Fibroblast of skin of left biceps (primary cell): ENCODE results near the gene MYEOV.

Experiments used
- DNase-seq, 2 experiments: peaks; one replicate each; pipeline ENCODE4 v3.0.0-alpha.2; 2013; ENCODE audit warnings: low read depth in 2 of 2

Gene MYEOV

DNA sequence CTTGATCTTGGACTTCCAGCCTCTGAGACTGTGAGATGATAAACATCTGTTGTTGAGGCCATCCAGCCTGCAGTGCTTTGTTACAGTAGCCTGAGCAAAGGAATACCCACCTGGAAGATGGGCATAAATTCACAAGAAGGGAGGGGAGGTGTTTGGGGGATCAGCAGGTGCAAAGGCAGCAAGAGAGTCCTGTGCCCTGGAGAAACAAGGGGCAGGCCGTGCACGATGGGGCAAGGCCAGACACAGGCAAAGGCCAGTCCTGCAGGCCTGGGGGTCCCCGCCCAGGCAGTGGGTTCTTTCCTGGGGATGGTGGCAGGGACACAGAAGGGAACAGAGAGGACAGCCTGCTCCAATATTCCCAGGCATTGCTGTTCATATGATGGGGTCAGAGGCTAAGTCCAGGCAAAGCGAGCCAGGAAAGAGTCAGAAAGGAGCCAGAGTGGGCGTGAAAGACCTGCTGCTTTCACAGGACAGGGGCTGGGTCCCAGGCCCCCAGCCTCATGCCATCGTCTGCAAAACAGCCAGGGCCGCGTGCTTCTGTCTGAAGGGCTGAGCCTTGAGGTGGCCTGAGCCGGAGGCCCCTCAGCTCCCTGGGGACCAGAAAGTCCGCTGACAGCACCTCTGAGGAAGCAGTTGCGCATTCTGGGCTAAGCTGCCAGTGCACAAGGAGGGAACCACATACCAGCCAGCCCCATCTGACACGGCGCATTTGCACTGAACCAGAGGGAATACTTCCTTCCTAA is 48.8 kb downstream of the MYEOV start:
- DNase-seq: no peak

DNA sequence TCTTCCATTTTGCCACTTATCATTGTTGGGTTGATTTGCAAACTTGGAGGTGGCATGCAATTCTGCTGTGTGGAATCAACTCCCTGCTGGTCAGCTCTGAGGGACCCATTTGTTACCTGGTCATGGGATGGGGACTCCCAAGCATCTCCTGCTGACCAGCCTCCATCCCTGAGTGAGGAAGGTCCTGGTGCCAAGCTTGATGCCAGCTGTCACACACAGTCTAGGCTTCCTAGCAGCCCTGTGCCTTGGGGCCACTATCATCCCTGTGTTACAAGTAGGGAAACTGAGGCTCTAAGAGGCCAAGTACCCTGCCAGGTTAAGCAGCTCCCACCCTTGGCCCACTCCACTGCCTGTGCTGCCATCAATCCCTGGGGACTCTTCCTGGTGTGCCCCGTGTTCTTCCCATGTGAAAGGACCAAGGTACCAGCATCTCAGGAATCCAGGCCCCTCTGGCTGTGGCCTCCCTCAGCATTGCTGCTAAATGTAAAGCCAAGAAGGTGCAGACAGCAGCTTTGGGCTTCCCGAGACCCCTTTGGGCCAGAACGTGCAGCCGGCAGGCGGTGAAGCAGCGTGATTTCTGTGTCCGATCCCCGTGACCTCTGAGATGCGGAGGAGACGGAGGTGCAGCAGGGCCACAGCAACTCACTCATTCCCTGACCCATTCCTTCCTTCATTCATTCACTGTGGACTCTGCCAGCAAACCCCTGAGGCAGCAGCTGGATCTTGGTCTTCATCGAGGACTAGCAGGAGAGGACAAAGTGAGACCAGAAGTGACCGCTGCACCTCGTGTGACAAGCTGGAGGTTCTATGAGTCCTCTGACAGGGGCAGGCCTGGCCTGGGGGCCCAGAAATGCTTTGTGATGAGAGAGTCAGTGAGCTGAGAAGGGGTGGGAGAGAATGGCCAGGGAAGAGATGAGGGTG is 49.7 kb downstream of the MYEOV start:
- no peak for DNase-seq

DNA sequence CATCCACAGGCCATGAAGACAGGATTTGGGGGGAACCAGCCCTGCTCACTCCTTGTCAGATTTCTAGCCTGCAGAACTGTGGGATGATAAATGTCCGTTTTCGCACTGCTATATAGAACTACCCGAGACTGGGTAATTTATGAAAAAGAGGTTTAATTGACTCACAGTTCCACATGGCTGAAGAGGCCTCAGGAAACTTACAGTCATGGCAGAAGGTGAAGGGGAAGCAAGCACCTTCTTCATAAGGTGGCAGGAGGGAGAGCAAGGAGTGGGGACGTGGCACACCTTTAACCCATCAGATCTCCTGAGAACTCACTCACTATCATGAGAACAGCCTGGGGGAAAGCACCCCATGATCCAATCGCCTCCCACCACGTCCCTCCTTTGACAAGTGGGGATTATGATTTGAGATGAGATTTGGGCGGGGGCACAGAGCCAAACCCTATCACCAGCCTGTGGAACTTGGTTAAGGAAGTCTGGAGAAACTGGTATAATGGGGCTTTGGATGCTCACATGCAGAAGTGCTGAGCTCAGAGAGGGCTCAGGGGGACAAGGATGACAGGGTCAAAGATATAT is 50.7 kb downstream of the MYEOV start:
- DNase-seq: no peak
